C4-2B (cell line): Measurements from ENCODE around the gene FNDC11.

ENCODE experiments used
- H3K27ac ChIP-seq: fragments of 450-650 bp; 2 replicates; pipeline ENCODE4 v1.5.1; 2017
- CTCF ChIP-seq: fragments of 450-650 bp; conservative IDR thresholded peaks from 2 replicates; pipeline ENCODE4 v1.5.1; 2017; ENCODE audit warnings: mild to moderate bottlenecking
- ZFX ChIP-seq: fragments of 450-650 bp; IDR thresholded peaks from 2 replicates; pipeline ENCODE4 v1.6.1; 2017

The FNDC11 gene

DNA sequence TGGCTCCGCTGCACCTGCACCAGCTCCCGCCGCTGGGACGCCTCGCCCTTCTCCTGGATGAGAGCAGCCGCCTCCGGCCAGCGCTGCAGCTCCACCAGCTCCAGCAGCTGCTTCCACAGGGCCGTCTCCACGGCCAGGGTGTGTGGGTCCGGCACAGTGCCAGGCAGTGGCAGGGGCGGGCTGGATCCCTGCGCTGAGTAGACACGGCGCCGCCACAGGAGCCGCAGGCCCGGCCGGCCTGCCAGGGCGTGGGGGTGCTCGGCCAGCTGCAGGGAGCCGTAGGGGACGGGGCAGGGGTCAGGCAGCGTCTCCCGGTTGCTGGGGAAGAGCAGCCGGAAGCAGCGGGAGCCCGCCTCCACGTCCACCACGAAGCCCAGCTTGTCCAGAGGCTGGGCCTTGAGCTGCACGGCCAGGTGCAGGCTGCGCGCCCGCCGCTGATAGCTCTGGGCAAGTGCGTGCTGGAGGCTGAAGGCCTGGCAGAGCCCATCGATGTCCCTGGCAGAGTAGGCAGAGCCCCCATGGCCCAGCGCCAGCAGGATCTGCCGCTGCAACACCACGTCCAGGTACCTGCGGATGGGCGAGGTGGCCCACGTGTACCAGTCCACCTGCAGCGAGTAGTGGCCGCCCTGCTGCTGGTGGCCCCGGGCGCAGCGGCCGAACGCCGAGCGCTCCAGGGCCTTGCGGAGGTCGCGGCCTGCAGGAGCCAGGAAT, 9.4 kb downstream of the FNDC11 start:
- no peak overlapping the region for H3K27ac ChIP-seq
- TF ChIP-seq ZFX (no peak), CTCF (no peak)

DNA sequence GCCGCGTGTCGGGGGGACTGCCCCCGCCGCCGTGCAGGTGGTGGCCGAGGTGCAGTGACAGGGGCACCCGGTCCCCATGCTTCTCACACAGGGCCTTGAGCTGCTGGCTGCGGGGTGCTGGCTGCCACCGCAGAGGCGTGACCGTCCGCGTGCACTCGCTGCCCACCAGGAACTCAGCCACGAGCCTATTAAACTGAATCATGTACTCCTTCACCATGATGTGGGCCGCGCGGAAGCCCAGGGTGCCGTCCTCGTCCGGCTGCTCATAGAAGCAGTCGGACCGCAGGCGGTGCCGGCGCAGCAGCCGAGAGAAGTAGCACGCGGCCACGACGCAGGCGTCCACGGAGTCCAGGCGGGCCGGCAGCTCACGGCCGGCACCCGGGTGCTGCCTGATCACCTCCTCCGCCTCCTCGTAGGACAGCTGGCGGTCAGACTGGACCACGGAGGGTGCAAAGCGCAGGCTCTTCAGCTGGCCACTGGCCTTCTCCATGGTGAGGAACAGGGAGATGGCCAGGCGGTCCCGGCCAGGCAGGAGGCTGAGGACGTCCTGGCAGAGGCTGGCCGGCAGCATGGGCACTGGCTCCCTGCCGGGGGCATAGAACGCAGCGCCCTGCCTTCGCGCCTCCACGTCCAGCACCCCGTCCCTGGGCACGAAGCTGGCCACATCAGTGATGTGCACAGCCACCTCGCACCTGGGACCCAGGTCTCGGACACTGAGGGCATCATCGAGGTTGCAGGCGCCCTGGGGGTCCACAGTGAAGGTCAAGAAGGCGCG, 10.3 kb downstream of the FNDC11 start:
- H3K27ac ChIP-seq = no peak overlapping the region

GRCh38 chr20:63565021-63565698, 11.2 kb downstream of the FNDC11 start:
- H3K27ac ChIP-seq = no peak overlapping the region
- TF ChIP-seq ZFX (no peak), CTCF (no peak)

More for the DNA sequence above, 10.3 kb downstream of the FNDC11 start:
- TF ChIP-seq CTCF = no peak
- TF ChIP-seq ZFX = no peak

DNA sequence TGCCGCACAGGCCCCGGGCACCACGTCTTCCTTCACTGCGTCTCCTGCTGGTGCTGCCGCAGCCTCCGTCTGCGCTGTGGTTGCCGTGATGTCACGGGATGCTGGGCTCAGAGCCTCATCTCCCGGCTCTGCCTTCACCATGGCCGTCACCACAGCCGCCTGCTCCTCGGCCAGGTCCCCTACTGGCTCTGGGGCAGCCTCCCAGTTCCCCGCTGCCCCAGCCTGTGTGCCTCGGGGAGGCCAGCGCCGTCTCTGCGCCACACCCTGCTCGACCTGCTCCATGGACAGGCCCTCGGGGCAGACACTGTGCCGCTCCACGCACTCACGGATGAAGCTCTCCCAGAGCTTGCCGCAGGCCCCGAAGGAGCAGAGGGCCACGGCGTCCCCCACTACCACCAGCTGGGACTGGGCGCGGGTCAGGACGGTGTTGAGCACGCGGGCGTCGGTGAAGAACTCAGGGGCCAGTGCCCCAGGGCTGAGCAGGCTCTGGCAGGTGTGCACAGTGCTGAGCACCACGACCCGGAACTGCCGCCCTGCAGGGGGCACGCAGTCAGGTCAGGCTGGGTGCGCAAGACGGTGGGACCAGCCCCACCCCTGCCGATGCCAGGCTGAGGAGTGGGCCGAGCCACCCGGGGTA, 11.9 kb downstream of the FNDC11 start:
- H3K27ac ChIP-seq = no peak overlapping the region
- TF ChIP-seq CTCF = no peak
- no peak for TF ChIP-seq ZFX

DNA sequence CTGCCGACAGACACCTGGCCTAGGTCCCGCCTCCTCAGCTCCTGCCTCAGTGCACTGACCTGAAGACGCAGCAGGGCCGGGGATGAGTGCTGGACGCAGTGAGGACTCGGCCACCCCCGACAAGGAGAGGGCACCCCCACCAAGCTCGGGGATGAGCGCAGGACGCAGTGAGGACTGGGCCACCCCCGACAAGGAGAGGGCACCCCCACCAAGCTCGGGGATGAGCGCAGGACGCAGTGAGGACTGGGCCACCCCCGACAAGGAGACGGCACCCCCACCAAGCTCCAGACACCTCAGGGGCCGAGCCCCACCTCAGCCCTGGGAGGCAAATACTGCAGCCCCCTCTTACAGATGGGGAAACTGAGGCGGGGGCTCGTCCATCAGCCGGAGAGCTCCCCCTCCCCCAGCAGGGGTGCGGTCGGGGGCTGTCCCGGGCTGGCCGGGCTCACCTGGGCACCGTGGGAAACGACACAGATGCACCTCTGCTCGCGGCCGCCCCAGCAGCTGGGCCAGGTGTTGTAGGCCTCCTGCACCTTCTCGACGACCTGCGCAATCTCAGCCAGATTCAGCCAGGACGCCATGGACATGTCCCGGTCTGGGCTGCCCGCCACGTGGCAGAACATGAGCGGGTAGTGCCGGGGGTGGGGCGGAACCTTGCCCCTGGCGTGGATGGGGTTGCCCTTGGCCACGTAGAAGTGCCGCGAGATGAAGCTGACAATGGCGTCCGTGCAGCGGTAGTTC, 12.6 kb downstream of the FNDC11 start:
- TF ChIP-seq ZFX (no peak), CTCF (no peak)
- H3K27ac ChIP-seq = no peak overlapping the region

GRCh38 chr20:63567136-63567385, 13.1 kb downstream of the FNDC11 start:
- no peak overlapping the region for H3K27ac ChIP-seq
- TF ChIP-seq ZFX = no peak
- no peak for TF ChIP-seq CTCF
